NCI-H187 (cell line): ENCODE measurements around the gene ARHGEF37.

Experiments
- DNase-seq, 2 experiments: peaks; one replicate each; lab custom pipeline; 2025; lab: John Stamatoyannopoulos, UW

ARHGEF37 gene

GRCh38 chr5:149603210-149603609 is 21.9 kb downstream of the ARHGEF37 start:
- no peak for DNase-seq

GRCh38 chr5:149603920-149604319 is 22.6 kb downstream of the ARHGEF37 start:
- DNase-seq: no peak

- no peak for DNase-seq
These were observed 23.0 kb downstream of the ARHGEF37 start for GRCh38 chr5:149604321-149604720.

- no peak for DNase-seq
These were observed 24.2 kb downstream of the ARHGEF37 start for GRCh38 chr5:149605354-149605997.

- DNase-seq: no peak
These were observed 24.9 kb downstream of the ARHGEF37 start for GRCh38 chr5:149605998-149606724.

- DNase-seq: no peak
These were observed 27.7 kb downstream of the ARHGEF37 start for GRCh38 chr5:149608936-149609545.

- no peak for DNase-seq
These were observed 28.4 kb downstream of the ARHGEF37 start for GRCh38 chr5:149609640-149610219.

GRCh38 chr5:149610589-149611255 is 29.4 kb downstream of the ARHGEF37 start:
- no peak for DNase-seq

- DNase-seq: no peak
These were observed 30.0 kb downstream of the ARHGEF37 start for GRCh38 chr5:149611326-149611725.

GRCh38 chr5:149614034-149614907 is 33.0 kb downstream of the ARHGEF37 start:
- no peak for DNase-seq

- DNase-seq: no peak
These were observed 34.7 kb downstream of the ARHGEF37 start for GRCh38 chr5:149615976-149616375.

GRCh38 chr5:149616727-149617285 is 35.5 kb downstream of the ARHGEF37 start:
- DNase-seq: no peak

GRCh38 chr5:149617760-149618306 is 36.5 kb downstream of the ARHGEF37 start:
- no peak for DNase-seq

GRCh38 chr5:149618581-149619248 is 37.4 kb downstream of the ARHGEF37 start:
- DNase-seq: no peak

GRCh38 chr5:149621415-149622098 is 40.3 kb downstream of the ARHGEF37 start:
- no peak for DNase-seq

GRCh38 chr5:149622466-149622865 is 41.2 kb downstream of the ARHGEF37 start:
- DNase-seq: no peak

- DNase-seq: no peak
These were observed 42.2 kb downstream of the ARHGEF37 start for GRCh38 chr5:149623473-149623872.

GRCh38 chr5:149627070-149627469 is 45.8 kb downstream of the ARHGEF37 start:
- no peak for DNase-seq

- no peak for DNase-seq
These were observed 46.9 kb downstream of the ARHGEF37 start for GRCh38 chr5:149628221-149628620.
